ENCODE results near the gene UPK3A. TPM values are rescaled to one million over a fixed set of nuclear protein-coding genes. Genes with fewer than 3 reads are reported as not detected.

The UPK3A gene
- total RNA-seq, 1 donor from 2014 or later = not detected

DNA sequence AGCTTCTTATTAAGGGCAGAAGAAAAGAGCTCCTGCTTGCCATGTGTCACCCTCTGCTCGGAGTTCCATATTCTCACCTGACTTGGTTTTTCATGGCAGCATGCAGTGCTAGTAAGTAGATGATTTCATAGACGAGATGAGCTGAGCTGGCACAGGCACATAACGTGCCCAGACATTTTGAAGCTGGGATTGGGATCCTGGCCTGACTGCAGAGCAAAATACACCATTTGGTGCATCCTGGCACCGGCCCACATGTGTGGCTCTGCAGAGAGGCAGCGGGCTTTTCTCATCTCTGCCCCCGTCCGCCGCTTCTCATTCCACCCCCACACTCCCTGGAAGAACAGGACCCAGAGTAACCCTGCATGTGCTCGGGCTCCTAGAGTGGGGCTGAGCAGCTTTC lies 49.8 kb downstream of the UPK3A start:
- Histone ChIP-seq H3K36me3 (peaks cover 0 to 19% of the 10 kb centered on the region in 2 donors), H3K9me3 (no peaks in the 10 kb centered on the region), H3K4me3 (no peak overlapping the region), H3K27me3 (no peaks in the 10 kb centered on the region), H3K27ac (no peak overlapping the region), H3K4me1 (peaks cover 29% of the 10 kb centered on the region)
- no peak for TF ChIP-seq POLR2A (IDR thresholded peaks at IDR 0.05)
- intact Hi-C loops (cut with DNase I) = loop anchor here (10.0 kb wide), 1 partner anchor 230 kb away; no protein-coding TSS in a partner anchor
- no peak for DNase-seq (ENCODE audit: extremely low spot score in 2 of 2)

DNA sequence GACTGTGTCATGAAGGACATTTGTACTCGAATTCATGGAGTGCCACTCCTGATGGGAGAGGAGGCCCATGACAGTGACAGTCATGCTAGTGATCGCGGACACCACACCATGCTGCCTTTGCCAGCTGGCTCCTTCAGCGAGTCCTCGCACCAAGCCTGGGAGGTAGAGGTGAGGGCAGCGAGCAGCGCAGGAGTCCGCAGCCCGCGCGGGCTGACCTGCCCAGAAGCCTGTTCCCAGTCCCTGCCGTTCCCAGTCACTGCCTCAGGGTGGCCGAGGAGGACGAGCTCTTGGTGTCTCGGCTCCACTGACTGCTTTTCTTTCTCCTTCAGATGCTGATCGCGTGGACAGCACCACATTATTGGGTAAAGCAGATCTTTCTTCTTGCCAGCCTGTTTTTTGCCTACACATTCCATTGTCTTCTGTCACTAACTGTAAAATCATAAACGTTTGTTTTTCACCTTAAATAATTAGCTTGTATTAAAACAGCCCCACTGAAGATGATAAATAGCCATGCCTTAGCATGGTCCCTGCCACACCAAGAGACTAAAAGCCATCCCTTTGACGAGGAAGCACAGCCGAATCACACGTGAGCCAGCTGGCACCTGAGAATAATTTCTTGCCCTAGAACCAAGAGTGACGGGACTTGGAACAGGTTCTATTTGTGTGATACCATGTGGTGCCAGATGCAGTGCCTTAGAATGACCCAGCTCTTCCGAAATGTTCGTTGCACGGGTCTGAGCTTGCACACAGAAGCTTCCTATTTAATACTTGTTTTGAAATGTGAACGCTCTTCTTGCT lies 50.5 kb downstream of the UPK3A start:
- TF ChIP-seq POLR2AphosphoS5 (IDR thresholded peaks at IDR 0.05; ENCODE audit: insufficient read depth in 1 of 2, low read depth in 1 of 2) = no peak
- TF ChIP-seq POLR2A (IDR thresholded peaks at IDR 0.05) = no peak
- TF ChIP-seq, protein P1, sequence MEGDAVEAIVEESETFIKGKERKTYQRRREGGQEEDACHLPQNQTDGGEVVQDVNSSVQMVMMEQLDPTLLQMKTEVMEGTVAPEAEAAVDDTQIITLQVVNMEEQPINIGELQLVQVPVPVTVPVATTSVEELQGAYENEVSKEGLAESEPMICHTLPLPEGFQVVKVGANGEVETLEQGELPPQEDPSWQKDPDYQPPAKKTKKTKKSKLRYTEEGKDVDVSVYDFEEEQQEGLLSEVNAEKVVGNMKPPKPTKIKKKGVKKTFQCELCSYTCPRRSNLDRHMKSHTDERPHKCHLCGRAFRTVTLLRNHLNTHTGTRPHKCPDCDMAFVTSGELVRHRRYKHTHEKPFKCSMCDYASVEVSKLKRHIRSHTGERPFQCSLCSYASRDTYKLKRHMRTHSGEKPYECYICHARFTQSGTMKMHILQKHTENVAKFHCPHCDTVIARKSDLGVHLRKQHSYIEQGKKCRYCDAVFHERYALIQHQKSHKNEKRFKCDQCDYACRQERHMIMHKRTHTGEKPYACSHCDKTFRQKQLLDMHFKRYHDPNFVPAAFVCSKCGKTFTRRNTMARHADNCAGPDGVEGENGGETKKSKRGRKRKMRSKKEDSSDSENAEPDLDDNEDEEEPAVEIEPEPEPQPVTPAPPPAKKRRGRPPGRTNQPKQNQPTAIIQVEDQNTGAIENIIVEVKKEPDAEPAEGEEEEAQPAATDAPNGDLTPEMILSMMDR (IDR thresholded peaks at IDR 0.05) = no peak
- Histone ChIP-seq H3K27ac (no peak overlapping the region), H3K27me3 (no peaks in the 10 kb centered on the region), H3K4me3 (no peak overlapping the region), H3K9me3 (no peaks in the 10 kb centered on the region), H3K4me1 (peaks cover 29% of the 10 kb centered on the region), H3K36me3 (peaks cover 0 to 26% of the 10 kb centered on the region in 2 donors)
- DNase-seq (ENCODE audit: extremely low spot score in 2 of 2) = no peak
- intact Hi-C loops (cut with DNase I) = loop anchor here (10.0 kb wide), 1 partner anchor 230 kb away; no protein-coding TSS in a partner anchor

DNA sequence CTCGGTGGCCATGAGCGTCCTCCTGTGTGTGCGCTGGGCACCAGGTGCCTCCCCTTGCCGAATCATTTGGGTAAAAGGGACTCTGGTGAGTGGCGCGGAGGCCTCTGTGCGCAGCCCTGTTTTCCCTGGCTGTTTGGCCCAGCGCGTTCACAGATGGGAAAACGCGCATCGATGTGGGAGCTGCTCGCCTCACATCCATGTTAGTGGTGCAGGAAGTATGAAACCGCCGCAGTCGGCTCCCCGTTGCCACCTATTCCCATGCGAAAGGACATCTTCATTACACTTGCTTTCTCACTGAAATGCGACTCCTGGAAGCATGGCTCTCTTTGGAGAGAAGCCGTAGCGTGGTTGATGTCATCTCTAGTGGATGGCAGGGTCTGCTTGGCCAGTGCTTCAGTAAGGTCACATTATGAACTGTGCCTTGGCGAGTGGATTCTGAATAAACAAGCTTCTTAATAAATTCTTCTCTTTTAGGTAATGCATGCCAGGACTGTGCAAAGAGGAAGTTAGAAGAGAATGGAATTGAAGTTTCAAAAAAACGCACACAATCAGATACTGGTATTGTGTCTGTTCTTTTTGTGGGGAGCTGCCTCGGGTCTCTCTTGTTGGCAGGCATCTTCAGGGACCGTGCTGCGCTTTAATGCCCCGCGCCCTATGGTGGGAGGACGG lies 51.2 kb downstream of the UPK3A start:
- Histone ChIP-seq H3K4me1 (peaks cover 29% of the 10 kb centered on the region), H3K4me3 (no peak overlapping the region), H3K36me3 (peaks cover 0 to 34% of the 10 kb centered on the region in 2 donors), H3K27me3 (no peaks in the 10 kb centered on the region), H3K9me3 (no peaks in the 10 kb centered on the region), H3K27ac (no peak overlapping the region)
- DNase-seq (ENCODE audit: extremely low spot score in 2 of 2) = no peak
- TF ChIP-seq POLR2A (IDR thresholded peaks at IDR 0.05) (no peak), POLR2AphosphoS5 (IDR thresholded peaks at IDR 0.05; ENCODE audit: insufficient read depth in 1 of 2, low read depth in 1 of 2) (no peak)
- TF ChIP-seq, protein P1 (IDR thresholded peaks at IDR 0.05) = no peak
- intact Hi-C loops (cut with DNase I) = loop anchor here (10.0 kb wide), 1 partner anchor 229 kb away; no protein-coding TSS in a partner anchor

DNA sequence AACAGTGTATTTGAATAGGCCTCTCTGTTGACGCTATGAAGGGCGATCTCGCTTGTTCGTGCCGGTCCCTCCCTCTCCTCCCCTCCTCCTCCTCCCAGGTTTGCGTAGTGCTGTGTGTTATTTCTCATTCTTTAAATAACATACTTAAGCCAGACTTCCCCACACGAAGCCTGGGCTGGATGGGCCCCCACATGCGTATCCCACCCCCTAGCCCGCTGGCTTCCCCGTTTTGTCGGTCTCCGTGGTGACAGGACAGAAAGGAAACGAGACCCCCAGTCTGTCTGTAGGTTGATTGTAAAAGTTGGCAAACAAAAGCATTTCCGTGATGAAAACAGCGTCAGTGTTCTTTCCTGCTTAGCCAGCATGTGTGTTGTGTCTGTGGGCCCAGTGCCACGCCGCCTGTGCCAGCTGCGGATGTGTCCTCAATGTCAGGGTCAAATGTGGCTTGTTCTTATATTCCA lies 52.3 kb downstream of the UPK3A start:
- TF ChIP-seq POLR2AphosphoS5 (IDR thresholded peaks at IDR 0.05; ENCODE audit: insufficient read depth in 1 of 2, low read depth in 1 of 2) (peak; percentile 33 to 51), POLR2A (IDR thresholded peaks at IDR 0.05) (no peak)
- Histone ChIP-seq H3K4me3 (no peak overlapping the region), H3K36me3 (peaks cover 0 to 44% of the 10 kb centered on the region in 2 donors), H3K27ac (peak overlapping the region; percentile 32), H3K4me1 (peaks cover 29% of the 10 kb centered on the region), H3K27me3 (no peaks in the 10 kb centered on the region), H3K9me3 (no peaks in the 10 kb centered on the region)
- intact Hi-C loops (cut with DNase I) = loop anchor here (10.0 kb wide), 1 partner anchor 228 kb away; no protein-coding TSS in a partner anchor
- DNase-seq (ENCODE audit: extremely low spot score in 2 of 2) = no peak

DNA sequence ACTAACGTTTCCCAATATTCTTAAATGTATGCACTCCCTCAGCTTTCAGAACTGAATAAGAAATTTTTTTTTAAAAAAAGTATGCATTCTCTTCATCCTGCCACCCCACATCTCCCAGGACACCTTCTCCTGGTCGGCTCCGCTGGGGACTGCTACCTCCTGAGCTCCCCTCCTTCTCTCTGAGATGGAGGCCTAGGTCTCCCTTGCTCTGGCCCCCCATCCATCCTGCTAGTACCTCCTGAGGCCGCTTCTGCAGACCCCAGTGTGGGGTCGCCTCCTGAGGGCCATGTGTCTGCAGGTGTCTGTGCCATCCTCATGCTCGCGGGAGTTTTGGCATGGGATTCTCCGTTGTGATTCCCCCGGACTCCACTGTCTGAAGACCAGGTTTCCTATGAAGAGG lies 52.8 kb downstream of the UPK3A start:
- no peak overlapping the region for H3K4me3 ChIP-seq
- intact Hi-C loops (cut with DNase I) = loop anchor here (10.0 kb wide), 1 partner anchor 227 kb away; no protein-coding TSS in a partner anchor
- H3K9me3 ChIP-seq = no peaks in the 10 kb centered on the region
- H3K36me3 ChIP-seq = peaks cover 0 to 40% of the 10 kb centered on the region in 2 donors
- peaks cover 29% of the 10 kb centered on the region for H3K4me1 ChIP-seq
- no peaks in the 10 kb centered on the region for H3K27me3 ChIP-seq
- TF ChIP-seq POLR2AphosphoS5 (IDR thresholded peaks at IDR 0.05; ENCODE audit: insufficient read depth in 1 of 2, low read depth in 1 of 2) = no peak
- TF ChIP-seq, protein P1 (IDR thresholded peaks at IDR 0.05) = no peak
- no peak for TF ChIP-seq POLR2A (IDR thresholded peaks at IDR 0.05)
- DNase-seq (ENCODE audit: extremely low spot score in 2 of 2) = no peak
- H3K27ac ChIP-seq = no peak overlapping the region
